ENCODE results near the gene FAM168A. TPM values are rescaled to one million over a fixed set of nuclear protein-coding genes. Genes with fewer than 3 reads are reported as not detected.

FAM168A gene
- total RNA-seq, 1 donor from 2014 or later, result 19.3 TPM

- Histone ChIP-seq H3K4me2 (peak overlapping the region; percentile 99), H3K9ac (peak overlapping the region; percentile 34), H3K79me2 (ENCODE audit: low read depth) (peaks cover 53% of the 10 kb centered on the region), H4K20me1 (ENCODE audit: low read depth) (peaks cover 19% of the 10 kb centered on the region), H3K9me3 (ENCODE audit: low read depth) (no peaks in the 10 kb centered on the region), H3K4me3 (peak overlapping the region; percentile 77), H3K27ac (peak overlapping the region; percentile 73), H3F3A (ENCODE audit: low read depth) (peaks cover 7% of the 10 kb centered on the region), H2AFZ (replicated peaks) (peak overlapping the region; percentile 87), H3K36me3 (no peaks in the 10 kb centered on the region), H3K4me1 (peaks cover 28% of the 10 kb centered on the region), H3K27me3 (no peaks in the 10 kb centered on the region)
- H3K9me3 Mint-ChIP-seq, result no peaks in the 10 kb centered on the region
- no peaks in the 10 kb centered on the region for H3K36me3 Mint-ChIP-seq
- peak overlapping the region; percentile 60 for H3K27ac Mint-ChIP-seq
- H3K4me3 Mint-ChIP-seq, result peak overlapping the region; percentile 91
- H3K27me3 Mint-ChIP-seq (ENCODE audit: insufficient read depth, low read depth), result peaks cover 5% of the 10 kb centered on the region
- peaks cover 26% of the 10 kb centered on the region for H3K4me1 Mint-ChIP-seq
- no peak for TF ChIP-seq EZH2 (IDR thresholded peaks at IDR 0.05)
- no peak for TF ChIP-seq EZH2phosphoT487 (IDR thresholded peaks at IDR 0.05)
- no peak for TF ChIP-seq CTCF (IDR thresholded peaks at IDR 0.05)
- no peak for DNase-seq (ENCODE audit: low spot score)
Measured at GRCh38 chr11:73597336-73597955, 466 bp downstream of the FAM168A start.

- Histone ChIP-seq H3K4me3 (peak overlapping the region; percentile 77), H4K20me1 (ENCODE audit: low read depth) (peaks cover 19% of the 10 kb centered on the region), H3K4me2 (peak overlapping the region; percentile 99), H3K9me3 (ENCODE audit: low read depth) (no peaks in the 10 kb centered on the region), H3K9ac (no peak overlapping the region), H3K27me3 (no peaks in the 10 kb centered on the region), H3K27ac (no peak overlapping the region), H3K79me2 (ENCODE audit: low read depth) (peaks cover 62% of the 10 kb centered on the region), H2AFZ (replicated peaks) (no peak overlapping the region), H3K4me1 (peaks cover 28% of the 10 kb centered on the region), H3F3A (ENCODE audit: low read depth) (peaks cover 7% of the 10 kb centered on the region), H3K36me3 (no peaks in the 10 kb centered on the region)
- Mint-ChIP-seq H3K9me3 (no peaks in the 10 kb centered on the region), H3K36me3 (no peaks in the 10 kb centered on the region), H3K4me3 (peak overlapping the region; percentile 91), H3K4me1 (peaks cover 26% of the 10 kb centered on the region), H3K27ac (no peak overlapping the region), H3K27me3 (ENCODE audit: insufficient read depth, low read depth) (peaks cover 6% of the 10 kb centered on the region)
- no peak for TF ChIP-seq EZH2 (IDR thresholded peaks at IDR 0.05)
- TF ChIP-seq EZH2phosphoT487 (IDR thresholded peaks at IDR 0.05), result no peak
- TF ChIP-seq CTCF (IDR thresholded peaks at IDR 0.05), result no peak
- DNase-seq (ENCODE audit: low spot score), result no peak
Measured at GRCh38 chr11:73596547-73596946, 1.4 kb downstream of the FAM168A start.

DNA sequence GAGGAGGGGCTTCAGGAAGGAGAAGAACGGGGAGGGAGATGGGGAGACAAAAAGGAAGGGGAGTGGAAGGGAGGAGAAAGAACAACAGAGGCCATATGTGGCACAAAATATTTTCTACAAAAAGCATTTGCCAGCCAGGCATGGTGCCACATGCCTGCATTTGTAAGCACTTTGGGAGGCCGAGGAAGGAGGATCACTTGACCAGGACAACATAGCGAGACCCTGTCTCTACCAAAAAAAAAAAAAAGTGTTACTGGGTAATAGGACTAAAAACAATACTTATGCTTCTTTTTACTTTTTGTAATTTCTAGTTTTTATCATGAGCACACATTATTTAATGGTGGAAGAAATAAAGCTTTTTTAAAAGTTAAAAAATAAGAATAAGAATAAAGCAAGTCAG is 5.3 kb downstream of the FAM168A start:
- H3K27me3 ChIP-seq, result no peaks in the 10 kb centered on the region
- no peak overlapping the region for H3K4me3 Mint-ChIP-seq
- peaks cover 19% of the 10 kb centered on the region for H3K4me1 Mint-ChIP-seq
- peaks cover 23% of the 10 kb centered on the region for H4K20me1 ChIP-seq (ENCODE audit: low read depth)
- peaks cover 4% of the 10 kb centered on the region for H3F3A ChIP-seq (ENCODE audit: low read depth)
- no peak overlapping the region for H2AFZ ChIP-seq (replicated peaks)
- H3K36me3 Mint-ChIP-seq, result peaks cover 4% of the 10 kb centered on the region
- no peak for TF ChIP-seq EZH2 (IDR thresholded peaks at IDR 0.05)
- no peak for TF ChIP-seq EZH2phosphoT487 (IDR thresholded peaks at IDR 0.05)
- no peak for TF ChIP-seq CTCF (IDR thresholded peaks at IDR 0.05)
- H3K4me3 ChIP-seq, result no peak overlapping the region
- H3K36me3 ChIP-seq, result no peaks in the 10 kb centered on the region
- no peak overlapping the region for H3K9ac ChIP-seq
- H3K4me1 ChIP-seq, result peaks cover 27% of the 10 kb centered on the region
- H3K27ac Mint-ChIP-seq, result no peak overlapping the region
- H3K79me2 ChIP-seq (ENCODE audit: low read depth), result peaks cover 100% of the 10 kb centered on the region
- DNase-seq (ENCODE audit: low spot score), result no peak
- no peaks in the 10 kb centered on the region for H3K9me3 Mint-ChIP-seq
- H3K27me3 Mint-ChIP-seq (ENCODE audit: insufficient read depth, low read depth), result peaks cover 4% of the 10 kb centered on the region
- no peaks in the 10 kb centered on the region for H3K9me3 ChIP-seq (ENCODE audit: low read depth)
- no peak overlapping the region for H3K4me2 ChIP-seq
- H3K27ac ChIP-seq, result no peak overlapping the region
